GM18505 (cell line): Measurements from ENCODE around the gene OBSCN.

Source experiments
- ATAC-seq: cut with Tn5 transposase; IDR thresholded peaks from one replicate; pipeline ENCODE4 v1.9.1; 2021; ENCODE audit not compliant: unreplicated experiment
- POLR2A ChIP-seq: IDR thresholded peaks from 4 replicates; pipeline ENCODE4 v1.6.1; 2011; ENCODE audit warnings: borderline replicate concordance; ENCODE audit not compliant: insufficient read depth, insufficient read length; ENCODE audit errors: extremely low read depth

OBSCN gene

GRCh38 chr1:228315945-228316588 is 108.2 kb downstream of the OBSCN start:
- ATAC-seq: no peak
- no peak for TF ChIP-seq POLR2A

- no peak for TF ChIP-seq POLR2A
- ATAC-seq: no peak
Observed at GRCh38 chr1:228316589-228317387, 108.9 kb downstream of the OBSCN start.

- ATAC-seq: no peak
- TF ChIP-seq POLR2A: no peak
Observed at GRCh38 chr1:228317411-228317828, 109.6 kb downstream of the OBSCN start.

GRCh38 chr1:228317891-228318810 is 110.3 kb downstream of the OBSCN start:
- TF ChIP-seq POLR2A: no peak
- no peak for ATAC-seq

- no peak for TF ChIP-seq POLR2A
- no peak for ATAC-seq
Observed at GRCh38 chr1:228318823-228319241, 111.0 kb downstream of the OBSCN start.

- no peak for TF ChIP-seq POLR2A
- ATAC-seq: no peak
Observed at GRCh38 chr1:228319352-228320088, 111.7 kb downstream of the OBSCN start.

- TF ChIP-seq POLR2A: no peak
- no peak for ATAC-seq
Observed at GRCh38 chr1:228320394-228320793, 112.5 kb downstream of the OBSCN start.

GRCh38 chr1:228321435-228321834 is 113.6 kb downstream of the OBSCN start:
- TF ChIP-seq POLR2A: no peak
- ATAC-seq: no peak

- no peak for ATAC-seq
Observed at GRCh38 chr1:228321895-228322294, 114.1 kb downstream of the OBSCN start.

GRCh38 chr1:228323401-228323800 is 115.6 kb downstream of the OBSCN start:
- no peak for TF ChIP-seq POLR2A
- ATAC-seq: no peak

More at GRCh38 chr1:228321895-228322294, 114.1 kb downstream of the OBSCN start:
- TF ChIP-seq POLR2A: no peak

GRCh38 chr1:228325267-228325666 is 117.4 kb downstream of the OBSCN start:
- no peak for ATAC-seq
- no peak for TF ChIP-seq POLR2A

- TF ChIP-seq POLR2A: no peak
- no peak for ATAC-seq
Observed at GRCh38 chr1:228329887-228330286, 122.0 kb downstream of the OBSCN start.
